Loucy (cell line): ENCODE data around the gene MED10.

Source experiments
- CTCF ChIP-seq: fragments of 200-600 bp; sonication (generic); conservative IDR thresholded peaks from 2 replicates; pipeline ENCODE4 v1.5.1; 2014; ENCODE audit warnings: mild to moderate bottlenecking, antibody characterized with exemption, low read length
- EZH2phosphoT487 ChIP-seq: fragments of 200-600 bp; IDR thresholded peaks from 2 replicates; pipeline ENCODE4 v1.6.1; 2018; ENCODE audit warnings: antibody characterized with exemption, mild to moderate bottlenecking, moderate library complexity, borderline replicate concordance

- TF ChIP-seq CTCF (no peak), EZH2phosphoT487 (no peak)
Observed at GRCh38 chr5:6359555-6360322, 18.6 kb downstream of the MED10 start.
